Upper lobe of right lung (tissue), 1 donor: ENCODE measurements around the gene DXO. TPM values are rescaled to one million over a fixed set of nuclear protein-coding genes. Genes with fewer than 3 reads are reported as not detected.
A peak's percentile ranks its signal among the peaks of the same experiment; 100 is the strongest.

Experiments used
- ATAC-seq: fragments of 200-7000 bp; cut with Tn5 transposase; one replicate; pipeline ENCODE4 v1.9.1; 2020; ENCODE audit warnings: mild to moderate bottlenecking, moderate library complexity
- DNase-seq: peaks from one replicate; pipeline ENCODE4 v3.0.0-alpha.2; 2020
- H3K27ac ChIP-seq: fragments of 200-600 bp; one replicate; pipeline ENCODE4 v1.8.0; 2022
- H3K27me3 ChIP-seq: fragments of 200-600 bp; one replicate; pipeline ENCODE4 v1.8.0; 2022; ENCODE audit warnings: mild to moderate bottlenecking
- H3K36me3 ChIP-seq: fragments of 200-600 bp; one replicate; pipeline ENCODE4 v1.8.0; 2022
- H3K4me1 ChIP-seq: fragments of 200-600 bp; one replicate; pipeline ENCODE4 v1.8.0; 2022
- H3K4me3 ChIP-seq: fragments of 200-600 bp; one replicate; pipeline ENCODE4 v1.8.0; 2022; ENCODE audit warnings: mild to moderate bottlenecking
- H3K9me3 ChIP-seq: fragments of 200-600 bp; one replicate; pipeline ENCODE4 v1.8.0; 2022
- CTCF ChIP-seq: fragments of 200-600 bp; IDR thresholded peaks from one replicate; pipeline ENCODE4 v1.8.0; 2022; ENCODE audit warnings: antibody characterized with exemption
- intact Hi-C: fragments of 100-400 bp; cut with DNase I; formaldehyde crosslinking; loops from one replicate; pipeline ENCODE4 v1.11.0; 2022
- total RNA-seq: library from RNA; stranded (reverse); fragmentation: NEBNext Ultra II Directional; extraction: Animal tissue kit (Norgen Biotek cat#: 25700); gene quantifications from one replicate; pipeline ENCODE4 v1.2.1, GENCODE V29; 2021
- donor health status: DM: no; HTN: yes; CAD: no; lungs with severe emphysema.

The DXO gene
- total RNA-seq, 1 donor from 2014 or later, result 20.5 TPM

- intact Hi-C loops, result no loop called here
- H3K27me3 ChIP-seq, result no peaks in the 10 kb centered on the region
- no peak overlapping the region for H3K4me3 ChIP-seq
- ATAC-seq (no peak), DNase-seq (no peak)
- no peak overlapping the region for H3K27ac ChIP-seq
- no peak for TF ChIP-seq CTCF
- peaks cover 9% of the 10 kb centered on the region for H3K4me1 ChIP-seq
- peaks cover 83% of the 10 kb centered on the region for H3K36me3 ChIP-seq
- no peaks in the 10 kb centered on the region for H3K9me3 ChIP-seq
Observed at GRCh38 chr6:31966506-31966905, 5.4 kb downstream of the DXO start.

GRCh38 chr6:31965700-31966099 is 6.2 kb downstream of the DXO start:
- Histone ChIP-seq H3K4me1 (peaks cover 1% of the 10 kb centered on the region), H3K9me3 (no peaks in the 10 kb centered on the region), H3K27me3 (no peaks in the 10 kb centered on the region), H3K36me3 (peaks cover 91% of the 10 kb centered on the region), H3K27ac (no peak overlapping the region), H3K4me3 (no peak overlapping the region)
- no peak for DNase-seq
- no peak for ATAC-seq
- no peak for TF ChIP-seq CTCF
- intact Hi-C loops, result no loop called here

GRCh38 chr6:31963921-31964320 is 8.0 kb downstream of the DXO start:
- Histone ChIP-seq H3K27me3 (no peaks in the 10 kb centered on the region), H3K4me3 (no peak overlapping the region), H3K36me3 (peaks cover 86% of the 10 kb centered on the region), H3K4me1 (peaks cover 10% of the 10 kb centered on the region), H3K9me3 (no peaks in the 10 kb centered on the region), H3K27ac (no peak overlapping the region)
- intact Hi-C loops, result no loop called here
- ATAC-seq (no peak), DNase-seq (no peak)
- TF ChIP-seq CTCF, result no peak

- peaks cover 69% of the 10 kb centered on the region for H3K36me3 ChIP-seq
- peaks cover 21% of the 10 kb centered on the region for H3K4me1 ChIP-seq
- DNase-seq (no peak), ATAC-seq (no peak)
- no peak overlapping the region for H3K27ac ChIP-seq
- intact Hi-C loops, result no loop called here
- H3K4me3 ChIP-seq, result no peak overlapping the region
- H3K9me3 ChIP-seq, result no peaks in the 10 kb centered on the region
- H3K27me3 ChIP-seq, result no peaks in the 10 kb centered on the region
- no peak for TF ChIP-seq CTCF
Observed at GRCh38 chr6:31961616-31962015, 10.3 kb downstream of the DXO start.

GRCh38 chr6:31958741-31959739 is 12.9 kb downstream of the DXO start, which contains the start of the genes NELFE and SKIC2:
Gene NELFE, minus strand, starts transcription at chr6:31958971. Its CDS starts 525 bp downstream, at chr6:31958446.
Gene SKIC2, plus strand, starts transcription at chr6:31959175. Its CDS starts 18 bp downstream, at chr6:31959193.
- DNase-seq (peak; percentile 99), ATAC-seq (peak; percentile 99)

More at GRCh38 chr6:31958741-31959739, 12.9 kb downstream of the DXO start, which contains the start of the genes NELFE and SKIC2:
- Histone ChIP-seq H3K4me1 (peaks cover 21% of the 10 kb centered on the region), H3K27me3 (no peaks in the 10 kb centered on the region), H3K4me3 (peak within 1 kb of the TSS; percentile 98), H3K36me3 (peaks cover 70% of the 10 kb centered on the region), H3K27ac (peak within 1 kb of the TSS; percentile 92), H3K9me3 (no peaks in the 10 kb centered on the region)
- intact Hi-C loops, result no loop called here
- TF ChIP-seq CTCF, result no peak
